Activated CD4-positive, alpha-beta T cell treated with anti-CD3 and anti-CD28 coated beads, Interleukin-2, amount 50 U/mL, for 16 hours (primary cell): Measurements from ENCODE around the gene ATP9B.

Source experiments
- DNase-seq: peaks from one replicate; pipeline ENCODE4 v3.0.0-alpha.2; 2020

The ATP9B gene, protein sequence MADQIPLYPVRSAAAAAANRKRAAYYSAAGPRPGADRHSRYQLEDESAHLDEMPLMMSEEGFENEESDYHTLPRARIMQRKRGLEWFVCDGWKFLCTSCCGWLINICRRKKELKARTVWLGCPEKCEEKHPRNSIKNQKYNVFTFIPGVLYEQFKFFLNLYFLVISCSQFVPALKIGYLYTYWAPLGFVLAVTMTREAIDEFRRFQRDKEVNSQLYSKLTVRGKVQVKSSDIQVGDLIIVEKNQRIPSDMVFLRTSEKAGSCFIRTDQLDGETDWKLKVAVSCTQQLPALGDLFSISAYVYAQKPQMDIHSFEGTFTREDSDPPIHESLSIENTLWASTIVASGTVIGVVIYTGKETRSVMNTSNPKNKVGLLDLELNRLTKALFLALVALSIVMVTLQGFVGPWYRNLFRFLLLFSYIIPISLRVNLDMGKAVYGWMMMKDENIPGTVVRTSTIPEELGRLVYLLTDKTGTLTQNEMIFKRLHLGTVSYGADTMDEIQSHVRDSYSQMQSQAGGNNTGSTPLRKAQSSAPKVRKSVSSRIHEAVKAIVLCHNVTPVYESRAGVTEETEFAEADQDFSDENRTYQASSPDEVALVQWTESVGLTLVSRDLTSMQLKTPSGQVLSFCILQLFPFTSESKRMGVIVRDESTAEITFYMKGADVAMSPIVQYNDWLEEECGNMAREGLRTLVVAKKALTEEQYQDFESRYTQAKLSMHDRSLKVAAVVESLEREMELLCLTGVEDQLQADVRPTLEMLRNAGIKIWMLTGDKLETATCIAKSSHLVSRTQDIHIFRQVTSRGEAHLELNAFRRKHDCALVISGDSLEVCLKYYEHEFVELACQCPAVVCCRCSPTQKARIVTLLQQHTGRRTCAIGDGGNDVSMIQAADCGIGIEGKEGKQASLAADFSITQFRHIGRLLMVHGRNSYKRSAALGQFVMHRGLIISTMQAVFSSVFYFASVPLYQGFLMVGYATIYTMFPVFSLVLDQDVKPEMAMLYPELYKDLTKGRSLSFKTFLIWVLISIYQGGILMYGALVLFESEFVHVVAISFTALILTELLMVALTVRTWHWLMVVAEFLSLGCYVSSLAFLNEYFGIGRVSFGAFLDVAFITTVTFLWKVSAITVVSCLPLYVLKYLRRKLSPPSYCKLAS

DNA sequence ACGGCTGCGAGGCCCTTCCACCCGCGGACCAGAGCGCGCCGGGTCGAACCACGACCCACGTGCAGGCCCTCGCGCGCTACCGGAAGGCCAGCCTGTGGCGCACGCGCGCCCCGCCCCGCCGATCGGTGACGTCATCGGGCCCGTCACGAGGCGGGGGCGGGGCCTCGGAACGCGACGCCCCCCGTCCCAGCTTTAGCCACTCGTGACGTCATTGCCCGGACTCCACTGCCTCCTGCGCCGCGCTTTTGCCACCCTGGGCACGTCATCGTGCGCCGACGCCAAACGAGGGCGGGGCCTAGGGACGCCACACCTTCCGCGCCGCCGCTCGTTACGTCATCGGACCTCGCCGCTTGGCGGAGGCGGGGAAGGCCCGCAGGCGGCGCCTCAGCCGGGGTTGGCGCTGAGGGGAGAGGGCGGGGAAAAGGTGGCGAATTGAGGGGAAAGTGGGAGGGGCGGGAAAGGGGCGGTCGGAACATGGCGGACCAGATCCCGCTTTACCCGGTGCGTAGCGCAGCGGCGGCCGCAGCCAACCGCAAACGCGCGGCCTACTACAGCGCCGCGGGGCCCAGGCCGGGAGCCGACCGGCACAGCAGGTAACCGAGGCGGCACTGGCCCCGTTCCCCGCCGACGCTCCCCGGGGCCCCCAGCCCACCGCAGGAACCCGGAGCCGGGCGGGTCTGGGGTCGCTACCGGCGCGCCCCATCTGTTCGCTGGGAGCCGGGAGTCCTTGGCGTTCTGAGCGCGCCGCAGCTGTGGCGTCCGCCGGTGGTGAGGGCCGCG lies at the start of gene ATP9B:
ATP9B (plus strand) TSS at position 458 of the 780 bp plus-strand sequence; CDS start at position 475, 17 bp downstream.
- peak; percentile 98 for DNase-seq

DNA sequence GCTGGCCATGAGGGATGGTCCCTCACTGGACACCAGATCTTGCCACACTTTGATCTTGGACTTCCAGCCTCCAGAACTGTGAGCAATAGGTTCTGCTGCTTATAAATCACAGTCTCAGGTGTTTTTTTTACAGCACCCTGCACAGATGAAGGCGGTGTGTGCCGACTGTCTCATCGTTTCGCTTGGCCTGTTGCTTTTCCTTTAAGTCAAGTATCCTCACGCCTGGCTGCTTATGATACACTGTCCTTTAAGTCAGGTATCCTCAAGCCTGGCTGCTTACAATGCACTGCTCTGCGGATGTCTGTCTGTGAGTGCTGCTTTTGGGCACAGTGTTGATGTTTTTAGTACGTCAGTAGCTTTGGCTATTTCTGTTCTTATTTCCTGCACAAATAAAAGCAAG lies 49.3 kb upstream of the ATP9B start:
- DNase-seq: no peak

DNA sequence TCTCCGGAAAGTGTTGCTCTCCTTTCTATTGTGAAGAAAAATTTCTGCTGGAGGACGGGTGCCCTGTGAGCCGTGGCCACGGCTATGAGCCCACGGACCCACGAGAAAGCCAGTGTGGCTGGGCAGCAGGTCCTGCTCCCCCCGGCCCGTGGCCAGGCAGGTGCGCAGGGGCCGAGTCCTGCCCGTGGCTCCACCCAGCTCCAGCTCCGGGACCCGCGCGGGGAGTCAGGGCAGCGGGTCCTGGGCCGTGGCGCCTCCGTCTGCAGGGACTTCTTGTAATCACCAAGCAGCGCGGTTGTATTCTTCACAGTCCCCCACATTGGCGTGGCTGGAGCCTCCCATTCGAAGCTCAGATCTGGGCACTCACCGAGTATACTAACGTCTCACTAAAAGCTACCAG lies 46.6 kb upstream of the ATP9B start:
- no peak for DNase-seq

DNA sequence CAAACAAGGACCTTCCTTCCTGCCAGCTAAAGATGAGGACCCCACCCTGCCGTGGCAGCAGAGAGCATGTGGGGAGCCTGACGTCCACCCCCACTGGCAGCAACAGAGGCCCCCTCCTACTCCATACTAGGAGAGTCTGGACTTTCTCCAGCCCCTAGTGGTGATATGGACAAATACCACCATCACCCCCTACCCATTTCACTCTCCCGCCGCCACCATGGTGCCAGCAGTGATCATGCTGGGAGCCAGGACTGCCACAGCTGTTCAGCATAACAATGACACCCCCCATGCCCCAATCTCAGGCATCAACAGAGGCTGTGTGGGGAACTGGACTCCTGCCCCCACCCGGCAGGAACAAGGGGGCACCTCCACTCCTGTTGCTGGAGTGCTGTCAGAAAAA lies 42.7 kb upstream of the ATP9B start:
- no peak for DNase-seq

DNA sequence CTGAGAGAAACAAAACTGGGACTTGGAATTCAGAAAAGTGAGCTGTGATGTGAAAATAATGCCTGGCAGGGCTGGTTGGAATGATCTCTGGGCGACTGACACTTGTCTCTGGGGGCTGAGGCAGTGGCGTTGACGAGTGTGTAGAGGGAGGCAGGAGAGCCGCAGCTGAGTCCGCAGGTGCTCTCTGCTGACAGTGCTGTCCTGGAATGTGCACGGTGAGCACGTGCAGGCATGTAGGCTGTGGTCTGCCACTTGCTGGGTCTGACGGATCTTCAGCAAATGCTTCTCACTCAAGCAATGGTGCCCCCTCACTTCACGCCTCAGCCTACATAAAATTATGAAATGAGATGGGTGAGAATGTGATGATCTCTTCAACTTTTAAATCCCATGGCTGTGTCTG lies 38.5 kb upstream of the ATP9B start:
- no peak for DNase-seq

DNA sequence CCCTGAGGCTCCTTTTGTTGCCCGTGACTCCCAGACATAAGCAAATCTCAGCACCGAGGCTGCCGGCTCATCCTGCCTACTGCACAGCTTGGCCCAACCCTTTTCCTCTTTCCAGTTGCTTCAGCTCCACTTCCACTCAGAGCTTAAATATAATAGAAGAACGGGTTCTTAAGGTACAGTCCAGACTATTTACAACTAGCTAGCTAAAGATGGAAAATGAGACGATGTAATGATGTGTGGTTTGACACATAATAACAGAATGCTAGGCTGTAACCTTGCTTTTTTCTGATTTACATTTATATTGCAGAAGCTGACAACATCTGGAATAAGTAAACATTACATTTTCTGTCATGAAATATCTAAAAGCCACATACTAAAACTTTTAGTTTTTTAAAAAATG lies 26.9 kb upstream of the ATP9B start:
- DNase-seq: no peak

DNA sequence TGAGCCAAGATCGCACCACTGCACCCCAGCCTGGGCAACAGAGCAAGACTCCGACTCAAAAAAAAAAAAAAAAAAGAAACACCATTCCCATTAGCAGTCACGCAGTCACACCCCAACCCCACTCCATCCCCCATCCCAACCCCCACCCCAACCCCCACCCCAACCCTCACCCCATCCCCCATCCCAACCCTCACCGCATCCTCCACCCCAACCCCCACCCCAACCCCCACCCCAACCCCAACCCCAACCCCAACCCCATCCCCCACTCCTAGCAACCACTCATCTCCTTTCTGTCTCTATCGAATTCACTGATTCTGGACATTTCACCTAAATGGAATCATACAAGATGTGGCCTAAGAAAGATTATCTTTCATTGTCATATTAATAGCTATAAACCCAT lies 25.9 kb upstream of the ATP9B start:
- DNase-seq: no peak

DNA sequence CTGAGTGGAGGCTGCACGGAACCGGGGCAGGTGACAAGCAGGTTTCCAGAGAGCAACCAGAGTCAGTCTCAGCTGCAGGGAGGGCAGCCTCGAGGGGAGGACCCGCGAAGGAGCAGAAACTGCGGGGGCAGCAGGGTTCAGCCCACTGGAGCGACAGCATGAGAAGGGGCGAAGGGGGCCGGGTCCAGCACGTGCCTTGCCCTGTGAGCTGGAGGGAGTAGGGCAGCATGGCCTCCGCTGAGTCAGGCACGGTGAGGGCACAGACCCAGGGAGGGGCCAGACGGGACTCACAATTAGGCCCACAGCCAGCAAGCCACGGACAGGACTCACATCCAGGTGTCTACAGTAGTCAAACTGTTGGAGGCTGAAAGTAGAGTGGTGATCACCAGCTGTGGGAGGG lies 22.7 kb upstream of the ATP9B start:
- no peak for DNase-seq

DNA sequence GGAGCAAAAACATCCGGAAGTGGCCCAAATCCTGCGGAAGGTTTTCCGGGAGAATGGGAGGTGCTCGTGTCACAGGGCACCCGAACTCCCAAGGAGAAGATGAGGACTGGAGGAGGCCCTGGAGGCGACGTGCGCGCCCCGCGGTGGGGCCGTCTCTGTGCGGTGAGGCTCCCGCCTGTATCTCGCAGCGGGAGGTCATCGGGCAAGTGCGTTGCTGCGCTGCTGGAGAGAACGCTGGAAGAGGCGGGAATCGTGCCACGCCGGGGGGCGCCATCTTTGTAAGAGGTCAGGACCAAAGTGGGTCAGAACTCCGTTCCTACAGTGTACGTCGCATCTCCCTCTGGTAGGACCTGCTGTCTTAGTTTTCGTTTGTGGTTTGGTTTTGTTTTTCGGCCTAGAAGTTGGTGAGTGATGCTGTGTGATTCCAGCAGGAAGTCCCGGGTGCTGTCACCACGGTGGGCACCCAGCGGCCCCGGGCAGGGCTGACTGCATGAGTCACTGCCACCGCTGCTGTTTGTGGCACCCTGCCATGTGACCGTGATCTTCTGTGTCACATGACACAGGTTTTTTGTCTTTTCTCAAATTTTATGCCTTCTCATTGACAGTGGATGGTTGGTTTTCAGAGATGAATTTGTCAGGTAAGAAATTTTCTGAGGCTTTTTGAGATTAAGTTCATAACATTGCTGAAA lies 21.5 kb upstream of the ATP9B start:
- DNase-seq: no peak

DNA sequence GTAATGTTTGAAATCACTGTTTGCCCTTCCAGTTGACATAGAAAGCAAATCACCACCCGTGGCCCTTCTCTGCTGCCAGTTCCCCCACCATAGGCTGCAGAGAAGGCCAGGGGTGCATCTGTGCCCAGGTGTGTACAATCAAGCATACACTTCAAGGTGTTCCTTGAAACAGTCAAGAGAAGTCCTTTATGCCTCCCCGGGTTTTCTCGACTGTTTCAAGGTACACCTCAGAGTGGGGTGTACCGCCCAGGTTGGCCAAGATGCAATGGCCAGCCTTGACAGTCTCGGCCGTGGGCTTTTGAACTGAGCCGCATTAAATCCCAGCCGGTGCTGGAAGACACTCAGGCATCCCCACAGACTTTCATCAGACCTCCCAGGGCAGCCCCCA lies 21.0 kb upstream of the ATP9B start:
- no peak for DNase-seq

DNA sequence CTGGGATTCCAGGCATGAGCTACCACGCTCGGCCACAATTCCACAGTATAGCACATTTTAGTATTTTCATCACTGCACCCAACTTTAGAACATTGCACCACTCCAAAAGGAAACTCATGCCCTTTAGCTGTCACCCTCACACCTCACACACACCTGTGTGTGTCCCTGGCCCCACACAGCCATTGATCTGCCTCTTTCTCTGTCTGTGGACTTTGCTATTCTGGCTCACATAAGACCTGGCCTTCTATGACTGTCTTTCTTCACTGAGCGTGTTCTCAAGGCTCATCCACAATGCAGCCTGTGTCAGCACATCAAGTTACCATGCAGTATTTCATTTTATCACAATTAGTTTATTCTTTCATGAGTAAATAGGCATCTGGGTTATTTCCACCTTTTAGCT lies 19.7 kb upstream of the ATP9B start:
- DNase-seq: no peak

DNA sequence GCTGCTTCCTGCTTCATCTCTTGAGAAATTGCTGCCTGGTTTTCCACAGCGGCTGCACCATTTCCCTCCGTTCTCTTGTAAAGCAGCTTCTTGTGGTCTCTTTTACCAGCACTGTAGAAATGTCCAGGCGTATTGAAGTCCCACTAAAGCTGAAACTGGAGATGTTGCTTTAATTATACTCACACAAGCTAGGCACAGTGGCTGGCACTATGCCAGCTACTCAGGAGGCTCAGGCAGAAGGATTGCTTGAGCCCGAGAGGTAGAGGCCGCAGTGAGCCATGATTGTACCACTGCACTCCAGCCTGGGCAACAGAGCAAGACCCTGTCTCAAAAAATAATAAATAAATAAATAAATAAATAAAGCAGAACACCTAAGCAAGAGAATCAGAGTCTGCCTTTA lies 19.2 kb upstream of the ATP9B start:
- DNase-seq: no peak

DNA sequence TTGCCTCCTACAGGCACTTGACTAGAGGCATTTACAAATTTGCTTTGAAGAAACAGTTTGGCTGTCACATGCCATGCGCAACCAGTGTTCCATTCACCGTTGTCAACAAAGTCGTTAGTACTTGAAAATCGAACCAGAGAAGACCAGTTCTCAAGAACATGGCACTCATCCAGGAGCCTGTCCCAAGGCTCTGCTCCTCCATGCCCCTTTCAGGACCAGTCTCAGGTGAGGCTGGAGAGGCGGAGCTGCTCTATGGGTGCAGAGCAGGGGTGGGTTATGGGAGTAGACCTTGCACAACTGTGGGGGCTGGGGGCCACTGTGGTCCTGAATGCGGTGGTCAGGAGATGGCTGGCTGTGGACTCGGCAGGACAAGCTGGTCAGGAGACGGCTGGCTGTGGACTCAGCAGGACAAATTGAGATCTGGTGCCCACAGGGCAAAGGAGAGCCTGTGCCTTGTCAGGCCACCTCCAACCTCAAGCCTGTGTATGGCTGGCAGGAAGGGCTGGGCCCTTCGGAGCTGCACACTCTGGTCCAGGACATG lies 12.3 kb upstream of the ATP9B start:
- DNase-seq: no peak

DNA sequence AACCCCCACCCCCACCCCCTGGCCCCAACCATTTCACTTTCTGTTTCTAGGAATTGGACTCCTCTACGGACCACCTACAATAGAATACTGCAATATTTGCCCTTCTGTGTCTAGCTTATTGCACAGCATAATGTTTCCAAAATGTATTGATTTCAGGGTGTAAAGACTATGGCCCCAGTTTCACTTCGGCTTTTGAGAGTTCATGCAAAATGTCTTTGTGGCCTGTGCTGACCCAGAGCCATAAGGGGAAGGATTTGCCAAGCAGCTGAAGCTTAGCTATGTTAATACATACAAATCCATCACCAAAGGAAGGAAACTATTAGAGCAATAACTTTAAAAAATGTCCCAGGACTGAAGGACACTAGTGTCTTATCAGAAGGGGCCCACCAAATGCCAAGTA lies 11.2 kb upstream of the ATP9B start:
- DNase-seq: no peak

DNA sequence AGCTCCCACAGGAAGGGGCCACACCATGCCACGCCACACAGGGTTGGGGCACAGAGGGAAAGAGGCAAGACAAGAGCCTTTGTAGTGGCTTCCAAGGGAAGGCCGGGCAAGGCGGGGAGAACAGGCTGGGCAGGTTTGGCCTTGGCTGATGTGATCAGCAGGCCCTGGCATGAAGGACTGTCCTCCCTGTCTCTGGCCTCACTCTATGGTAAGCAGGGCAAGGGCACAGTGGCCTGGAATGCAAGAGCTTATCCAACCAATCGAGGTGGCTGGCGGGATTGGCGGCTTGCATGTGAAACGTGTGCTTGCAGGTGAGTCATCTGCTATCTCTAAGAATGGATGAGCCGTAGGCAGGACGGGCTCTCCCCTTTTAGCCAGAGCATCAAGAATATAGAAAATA lies 6.4 kb upstream of the ATP9B start:
- DNase-seq: no peak

DNA sequence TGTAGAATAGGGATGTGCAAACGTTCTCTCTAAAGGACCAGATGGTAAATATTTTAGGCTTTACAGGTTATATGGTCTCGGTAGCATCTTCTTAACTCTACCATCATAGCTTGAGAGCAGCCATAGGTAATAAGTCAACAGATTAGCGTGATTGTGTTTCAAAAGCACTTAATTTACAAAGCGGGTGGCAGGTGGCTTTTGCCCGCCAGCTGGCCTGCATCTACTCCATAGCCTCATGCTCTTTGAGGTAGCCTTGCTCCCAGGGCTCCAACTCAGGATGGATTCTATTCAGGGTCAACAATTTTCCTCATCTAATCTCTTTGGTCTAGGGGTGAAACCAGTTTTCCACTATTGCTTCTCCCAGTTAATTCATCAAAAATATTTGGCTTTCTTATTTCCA lies 5.0 kb upstream of the ATP9B start:
- DNase-seq: no peak

DNA sequence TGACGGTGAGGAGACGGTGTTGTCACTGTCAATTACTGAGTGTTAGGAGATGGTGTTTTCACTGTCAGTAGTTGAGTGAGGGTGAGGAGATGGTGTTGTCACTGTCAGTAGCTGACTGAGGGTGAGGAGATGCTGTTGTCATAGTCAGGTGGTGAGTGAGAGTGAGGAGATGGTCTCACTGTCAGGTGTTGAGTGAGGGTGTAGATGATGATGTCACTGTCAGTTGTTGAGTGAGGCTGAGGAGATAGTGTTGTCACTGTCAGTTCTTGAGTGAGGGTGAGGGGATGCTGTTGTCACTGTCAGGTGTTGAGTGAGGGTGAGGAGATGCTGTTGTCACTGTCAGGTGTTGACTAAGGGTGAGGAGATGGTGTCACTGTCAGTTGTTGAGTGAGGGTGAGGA lies 3.4 kb upstream of the ATP9B start:
- DNase-seq: no peak

DNA sequence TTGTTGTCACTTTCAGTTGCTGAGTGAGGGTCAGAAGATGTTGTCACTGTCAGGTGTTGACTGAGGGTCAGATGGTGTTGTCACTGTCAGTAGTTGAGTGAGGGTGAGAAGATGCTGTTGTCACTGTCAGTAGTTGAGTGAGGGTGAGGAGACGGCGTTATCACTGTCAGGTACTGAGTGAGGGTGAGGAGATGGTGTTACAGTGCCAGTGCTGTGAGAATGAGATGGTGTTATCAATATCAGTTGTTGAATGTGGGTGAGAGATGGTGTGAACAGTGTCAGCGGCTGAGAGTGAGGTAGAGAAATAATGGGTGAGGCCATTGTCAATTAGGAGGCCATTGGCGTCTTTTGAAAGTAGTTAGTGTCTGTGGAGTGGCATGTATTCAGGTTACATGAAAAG lies 1.6 kb upstream of the ATP9B start:
- no peak for DNase-seq

DNA sequence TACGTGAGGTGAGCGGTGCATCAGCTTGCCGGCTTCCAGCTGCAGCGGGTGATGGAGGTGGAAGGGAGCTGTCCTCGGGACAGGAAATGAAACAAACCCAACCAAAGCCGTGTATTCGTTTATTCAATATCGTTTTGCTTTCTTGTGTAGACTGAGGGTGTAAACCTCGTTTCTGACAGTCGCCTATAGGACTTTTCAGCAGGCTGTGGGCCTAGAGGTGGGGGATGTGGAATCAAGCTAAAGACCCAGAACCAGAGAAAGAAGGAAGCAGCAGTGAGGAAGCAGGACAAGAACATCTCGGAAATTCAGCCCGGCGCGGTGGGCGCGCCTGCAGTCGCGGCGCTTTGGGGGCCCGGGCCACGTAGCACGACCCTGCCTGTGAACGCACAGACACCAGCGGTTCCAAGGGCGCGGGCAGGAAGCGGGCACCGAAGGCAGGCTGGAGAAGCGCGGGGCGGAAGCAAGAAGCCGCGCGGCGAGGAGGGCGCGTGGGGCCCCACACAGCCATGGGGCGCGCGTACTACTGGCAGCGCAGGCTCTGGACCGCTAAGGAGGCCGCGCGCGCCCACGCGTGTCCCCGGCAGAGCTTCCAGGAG lies 755 bp upstream of the ATP9B start:
- DNase-seq: peak; percentile 28

DNA sequence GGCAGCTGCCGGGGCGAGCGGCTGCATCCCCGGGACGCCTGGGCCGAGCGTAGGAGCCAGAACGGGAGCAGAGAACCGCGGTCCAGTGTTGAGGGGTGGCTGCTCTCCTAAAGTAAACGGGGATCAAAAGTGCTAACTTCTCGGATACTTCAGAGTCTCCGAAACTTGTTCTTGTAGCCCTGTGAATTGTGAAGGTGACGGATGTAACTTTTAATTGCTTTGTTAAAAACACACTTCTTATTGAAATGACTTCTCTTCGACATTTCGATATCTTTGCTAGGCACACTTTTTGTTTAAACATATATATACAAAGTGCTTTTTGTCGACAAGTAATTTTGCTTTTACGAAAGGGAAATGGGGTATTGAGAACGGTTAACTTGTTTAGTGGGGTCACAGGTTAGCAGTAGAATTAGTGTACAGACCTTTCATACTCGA lies 540 bp downstream of the ATP9B start:
- no peak for DNase-seq

DNA sequence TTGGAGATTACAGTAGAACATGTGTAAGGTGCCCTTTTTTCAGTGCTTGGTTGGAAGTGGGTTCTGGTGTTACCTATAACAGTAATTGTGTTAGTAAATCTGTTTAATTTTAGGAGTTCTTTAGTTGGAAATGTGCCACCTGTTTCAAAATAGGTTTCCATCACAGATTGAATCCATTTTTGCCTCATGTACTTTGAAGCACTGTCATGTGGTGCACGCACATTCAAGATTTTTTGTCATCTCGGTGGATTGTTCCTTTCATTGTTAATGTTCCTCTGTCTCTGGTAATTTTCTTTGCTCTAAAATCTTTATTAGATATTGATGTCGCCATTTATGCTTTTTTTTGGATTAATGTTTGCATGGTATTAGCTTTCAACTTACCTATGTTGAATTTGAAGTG lies 1.3 kb downstream of the ATP9B start:
- no peak for DNase-seq

DNA sequence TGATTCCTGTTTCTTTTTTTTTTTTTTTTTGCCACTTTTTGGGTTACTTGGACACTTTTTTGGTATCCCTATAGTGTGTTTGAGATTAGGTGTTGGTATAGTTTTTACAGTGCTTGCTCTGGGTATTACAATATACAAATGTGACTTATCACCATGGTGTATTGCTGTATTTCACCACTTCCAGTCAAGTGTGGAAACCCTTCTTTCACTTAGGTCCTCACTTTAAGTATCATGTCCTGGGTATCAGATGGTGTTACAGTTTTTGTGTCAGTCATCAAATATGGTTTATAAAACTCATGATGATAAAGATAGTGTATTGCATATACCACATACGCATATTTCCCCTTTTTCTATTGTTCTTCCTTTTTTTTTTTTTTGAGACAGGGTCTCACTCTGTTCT lies 1.8 kb downstream of the ATP9B start:
- DNase-seq: peak; percentile 52
